ENCODE measurements around the gene SIPA1. TPM values are rescaled to one million over a fixed set of nuclear protein-coding genes. Genes with fewer than 3 reads are reported as not detected.

Gene SIPA1
- total and polyA plus RNA-seq, 9 of the 15 experiments (the other 6 are each of a cell fraction or from before 2014, with no cell fraction given), result 0.25 to 85.8 (median 16.8) TPM

- TF ChIP-seq ZNF589 (CRISPR knock-in tag; IDR thresholded peaks at IDR 0.05; ENCODE audit: low read depth), result no peak
- TF ChIP-seq NRF1 (conservative IDR thresholded peaks at IDR 0.05 in 1 of 2, IDR thresholded peaks at IDR 0.05 in 1 of 2), result no peak; a peak in 1 of 4 replicates
- no peak for TF ChIP-seq ZC3H8 (IDR thresholded peaks at IDR 0.05)
- no peak for TF ChIP-seq ZNF592 (IDR thresholded peaks at IDR 0.05)
- TF ChIP-seq CREB1 (IDR thresholded peaks at IDR 0.05), result no peak
- peak; percentile 13; the same call in 1 of the 2 replicates for TF ChIP-seq CREB1 (CRISPR knock-in tag; IDR thresholded peaks at IDR 0.05)
- TF ChIP-seq ELF4 (CRISPR knock-in tag; IDR thresholded peaks at IDR 0.05), result peak; percentile 12; the same call in 1 of the 2 replicates
- TF ChIP-seq SMAD1 (IDR thresholded peaks at IDR 0.05; ENCODE audit: low read depth, low read length, partially characterized antibody), result no peak
- no peak for TF ChIP-seq EP400 (IDR thresholded peaks at IDR 0.05)
- no peak for TF ChIP-seq MAFK (IDR thresholded peaks at IDR 0.05; ENCODE audit: low read length)
- TF ChIP-seq THAP12 (CRISPR knock-in tag; IDR thresholded peaks at IDR 0.05), result no peak
- TF ChIP-seq KDM4B (IDR thresholded peaks at IDR 0.05; ENCODE audit: borderline replicate concordance in 2 of 2, low read depth in 1 of 2), result no peak
- TF ChIP-seq UBTF (IDR thresholded peaks at IDR 0.05; ENCODE audit: borderline replicate concordance in 1 of 2, low read depth in 2 of 2, low read length in 2 of 2), result 0 out of 4 replicates have a peak, but pooled peaks of 1 of the 2 experiments have one; percentile 23
- no peak for TF ChIP-seq ARID3A (IDR thresholded peaks at IDR 0.05; ENCODE audit: borderline replicate concordance, low read depth, low read length)
- TF ChIP-seq ZNF23 (CRISPR knock-in tag; IDR thresholded peaks at IDR 0.05), result no peak
- no peak for TF ChIP-seq HMGN3 (IDR thresholded peaks at IDR 0.05; ENCODE audit: borderline replicate concordance, extremely low read depth, insufficient read length, low read depth, low read length)
These were observed 13.9 kb downstream of the SIPA1 start (continued) for GRCh38 chr11:65651589-65652510.
